Keratinocyte (primary cell): ENCODE results near the gene CADM2.

Experiments
- EZH2 ChIP-seq: IDR thresholded peaks from one replicate; pipeline ENCODE4 v1.6.1; 2012; ENCODE audit warnings: inconsistent platforms, mild to moderate bottlenecking, low read length, moderate library complexity
- TF ChIP-seq, protein P1 (sequence below), 3 experiments: IDR thresholded peaks in 1 of 3; conservative IDR thresholded peaks in 1 of 3; optimal IDR thresholded peaks in 1 of 3; 2 replicates in 2 of 3; 3 replicates in 1 of 3; pipeline versions ENCODE3 to v1.5.1; 2011; ENCODE audit warnings: low read length in 3 of 3, mild to moderate bottlenecking in 3 of 3, moderate library complexity in 2 of 3, control low read depth in 1 of 3, inconsistent platforms in 1 of 3; ENCODE audit not compliant: insufficient read depth in 2 of 3; ENCODE audit errors: extremely low read depth in 1 of 3

DNA sequence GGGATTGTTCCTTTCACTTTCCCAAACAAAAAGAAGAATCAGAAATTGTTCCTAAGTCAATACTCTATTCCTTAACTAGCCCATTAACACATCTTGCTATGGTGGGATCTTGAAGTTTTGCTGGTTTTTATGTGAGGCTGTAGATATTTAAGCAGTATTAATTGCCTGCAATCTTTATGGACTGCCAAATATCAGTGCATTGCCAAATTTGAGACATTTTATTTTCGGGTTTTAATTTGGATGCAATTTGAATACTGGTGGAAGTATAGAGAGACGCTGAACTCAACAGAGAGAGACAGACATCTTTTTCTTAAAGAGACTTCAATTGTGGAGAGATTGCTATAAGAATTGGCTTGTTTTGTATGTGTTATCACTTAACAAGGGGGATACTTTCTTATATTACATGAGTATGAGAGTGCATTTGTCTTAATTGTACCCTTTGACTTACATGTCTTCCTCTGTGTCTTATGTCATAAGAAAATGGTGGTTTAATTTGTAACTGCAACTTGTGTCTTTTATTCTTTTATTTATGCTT lies 10.0 kb downstream of the CADM2 start:
- TF ChIP-seq, protein P1, sequence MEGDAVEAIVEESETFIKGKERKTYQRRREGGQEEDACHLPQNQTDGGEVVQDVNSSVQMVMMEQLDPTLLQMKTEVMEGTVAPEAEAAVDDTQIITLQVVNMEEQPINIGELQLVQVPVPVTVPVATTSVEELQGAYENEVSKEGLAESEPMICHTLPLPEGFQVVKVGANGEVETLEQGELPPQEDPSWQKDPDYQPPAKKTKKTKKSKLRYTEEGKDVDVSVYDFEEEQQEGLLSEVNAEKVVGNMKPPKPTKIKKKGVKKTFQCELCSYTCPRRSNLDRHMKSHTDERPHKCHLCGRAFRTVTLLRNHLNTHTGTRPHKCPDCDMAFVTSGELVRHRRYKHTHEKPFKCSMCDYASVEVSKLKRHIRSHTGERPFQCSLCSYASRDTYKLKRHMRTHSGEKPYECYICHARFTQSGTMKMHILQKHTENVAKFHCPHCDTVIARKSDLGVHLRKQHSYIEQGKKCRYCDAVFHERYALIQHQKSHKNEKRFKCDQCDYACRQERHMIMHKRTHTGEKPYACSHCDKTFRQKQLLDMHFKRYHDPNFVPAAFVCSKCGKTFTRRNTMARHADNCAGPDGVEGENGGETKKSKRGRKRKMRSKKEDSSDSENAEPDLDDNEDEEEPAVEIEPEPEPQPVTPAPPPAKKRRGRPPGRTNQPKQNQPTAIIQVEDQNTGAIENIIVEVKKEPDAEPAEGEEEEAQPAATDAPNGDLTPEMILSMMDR (optimal IDR thresholded peaks at IDR 0.05 in 1 of 3, IDR thresholded peaks at IDR 0.05 in 1 of 3, conservative IDR thresholded peaks at IDR 0.05 in 1 of 3; ENCODE audit: extremely low read depth in 1 of 3, insufficient read depth in 2 of 3, low read length in 3 of 3), result no peak
- no peak for TF ChIP-seq EZH2
